ENCODE results near the gene CDC42BPB.

Gene CDC42BPB

DNA sequence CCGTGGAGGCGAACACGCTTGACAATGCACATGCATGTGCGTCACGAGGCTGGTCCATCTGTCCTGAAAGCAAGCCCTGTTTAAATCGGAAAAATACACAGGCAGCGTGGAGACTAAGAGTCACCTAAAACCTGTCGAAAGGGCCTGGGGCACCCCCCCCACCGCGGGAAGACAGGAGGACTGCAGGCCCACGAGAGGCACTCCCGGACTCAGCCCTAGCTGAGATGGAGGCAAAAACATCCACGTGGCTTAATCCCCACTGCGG, 54.1 kb downstream of the CDC42BPB start:
- Histone ChIP-seq H3K36me3 (replicated peaks in 1 of 2; ENCODE audit: control insufficient read depth in 2 of 2, insufficient read depth in 2 of 2, low read length in 2 of 2) (peaks cover 18 to 82% of the 10 kb centered on the region in 2 donors), H3K4me3 (ENCODE audit: low read length in 2 of 2) (no peak overlapping the region), H3K14ac (ENCODE audit: low read length) (no peak overlapping the region), H2AFZ (ENCODE audit: low read length) (no peak overlapping the region), H3K79me1 (ENCODE audit: low read depth, low read length) (peaks cover 13% of the 10 kb centered on the region), H3K4me1 (ENCODE audit: control insufficient read depth in 2 of 2, insufficient read depth in 1 of 2, low read depth in 1 of 2, low read length in 2 of 2) (peaks cover 0 to 2% of the 10 kb centered on the region in 2 donors), H3K27me3 (ENCODE audit: control insufficient read depth in 3 of 3, insufficient read depth in 3 of 3, low read depth in 1 of 3, low read length in 3 of 3) (no peaks in the 10 kb centered on the region), H4K8ac (ENCODE audit: low read depth, low read length) (no peak overlapping the region), H3K4ac (ENCODE audit: low read length) (no peak overlapping the region), H2BK5ac (ENCODE audit: low read length) (no peak overlapping the region), H3K23ac (ENCODE audit: low read depth, low read length, poor library complexity) (no peak overlapping the region), H2AK5ac (ENCODE audit: low read depth, low read length) (no peak overlapping the region), H2BK12ac (ENCODE audit: low read length) (no peak overlapping the region), H4K91ac (ENCODE audit: low read depth, low read length, poor library complexity) (no peak overlapping the region), H2BK120ac (ENCODE audit: low read depth, low read length) (no peak overlapping the region), H3K4me2 (ENCODE audit: insufficient read depth, low read length, poor library complexity, severe bottlenecking) (no peak overlapping the region), H3K18ac (ENCODE audit: low read length) (peak overlapping the region; percentile 25), H3K9ac (ENCODE audit: low read depth, low read length, poor library complexity) (no peak overlapping the region), H3K27ac (replicated peaks; ENCODE audit: low read length) (no peak overlapping the region), H2BK15ac (ENCODE audit: low read length) (no peak overlapping the region), H3K9me3 (replicated peaks in 1 of 2; ENCODE audit: control insufficient read depth in 2 of 2, insufficient read depth in 1 of 2, low read depth in 1 of 2, low read length in 2 of 2) (peaks cover 0 to 1% of the 10 kb centered on the region in 2 donors)
- no CpG with 5 or more reads among the region's 14 CpGs for WGBS, 2 donors (ENCODE audit: extremely low coverage in 2 of 2, insufficient read length in 2 of 2, insufficient replicate concordance in 1 of 2)
- no peak for DNase-seq (ENCODE audit: low spot score)

DNA sequence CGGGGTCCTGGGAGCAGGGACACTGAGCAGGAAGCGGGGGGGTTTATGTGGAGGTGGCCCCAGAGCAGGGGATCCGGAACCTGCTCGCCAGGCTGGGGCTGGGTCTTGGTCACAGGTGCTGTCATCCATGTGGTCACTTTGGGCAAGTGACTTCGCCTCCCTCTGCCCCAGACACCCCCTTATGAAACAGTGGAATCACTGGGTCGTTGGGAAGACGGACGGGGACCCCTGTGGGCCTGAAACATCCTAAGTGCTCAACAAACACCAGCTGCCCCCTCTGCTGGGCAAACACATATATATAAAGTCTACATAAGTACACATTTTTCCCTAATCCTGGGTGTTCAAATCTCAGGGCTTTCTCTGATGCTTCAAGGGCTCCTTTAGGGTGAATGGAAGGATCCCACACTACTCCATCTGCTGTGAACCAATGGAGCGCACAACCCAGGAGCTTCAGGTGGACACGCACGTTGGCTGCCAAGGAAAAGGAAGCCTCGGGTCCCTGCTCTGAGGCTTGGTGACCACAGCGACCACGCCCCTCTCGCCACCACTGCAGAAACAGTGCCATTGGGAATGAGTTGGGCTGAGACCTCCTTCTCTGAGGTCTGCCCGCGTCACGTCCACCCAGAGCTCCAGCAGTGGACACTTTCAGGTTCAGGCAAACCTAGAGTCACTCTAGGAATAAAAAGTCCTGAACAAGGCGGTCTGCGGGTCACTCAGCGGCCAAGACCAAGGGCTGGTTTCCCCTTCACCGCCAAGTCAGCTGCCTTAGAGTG, 54.6 kb downstream of the CDC42BPB start:
- Histone ChIP-seq H3K14ac (ENCODE audit: low read length) (no peak overlapping the region), H3K23ac (ENCODE audit: low read depth, low read length, poor library complexity) (no peak overlapping the region), H3K9me3 (replicated peaks in 1 of 2; ENCODE audit: control insufficient read depth in 2 of 2, insufficient read depth in 1 of 2, low read depth in 1 of 2, low read length in 2 of 2) (peaks cover 0 to 1% of the 10 kb centered on the region in 2 donors), H3K36me3 (replicated peaks in 1 of 2; ENCODE audit: control insufficient read depth in 2 of 2, insufficient read depth in 2 of 2, low read length in 2 of 2) (peaks cover 16 to 82% of the 10 kb centered on the region in 2 donors), H3K9ac (ENCODE audit: low read depth, low read length, poor library complexity) (no peak overlapping the region), H2AK5ac (ENCODE audit: low read depth, low read length) (no peak overlapping the region), H3K27ac (replicated peaks; ENCODE audit: low read length) (no peak overlapping the region), H3K4ac (ENCODE audit: low read length) (no peak overlapping the region), H3K18ac (ENCODE audit: low read length) (peak overlapping the region; percentile 25), H2BK15ac (ENCODE audit: low read length) (no peak overlapping the region), H3K79me1 (ENCODE audit: low read depth, low read length) (peaks cover 13% of the 10 kb centered on the region), H4K91ac (ENCODE audit: low read depth, low read length, poor library complexity) (no peak overlapping the region), H2BK12ac (ENCODE audit: low read length) (no peak overlapping the region), H3K4me2 (ENCODE audit: insufficient read depth, low read length, poor library complexity, severe bottlenecking) (no peak overlapping the region), H2BK5ac (ENCODE audit: low read length) (no peak overlapping the region), H2AFZ (ENCODE audit: low read length) (no peak overlapping the region), H4K8ac (ENCODE audit: low read depth, low read length) (no peak overlapping the region), H3K4me3 (ENCODE audit: low read length in 2 of 2) (no peak overlapping the region), H3K27me3 (ENCODE audit: control insufficient read depth in 3 of 3, insufficient read depth in 3 of 3, low read depth in 1 of 3, low read length in 3 of 3) (no peaks in the 10 kb centered on the region), H3K4me1 (ENCODE audit: control insufficient read depth in 2 of 2, insufficient read depth in 1 of 2, low read depth in 1 of 2, low read length in 2 of 2) (peaks cover 0 to 2% of the 10 kb centered on the region in 2 donors), H2BK120ac (ENCODE audit: low read depth, low read length) (no peak overlapping the region)
- WGBS, 2 donors (ENCODE audit: extremely low coverage in 2 of 2, insufficient read length in 2 of 2, insufficient replicate concordance in 1 of 2): no CpG with 5 or more reads among the region's 22 CpGs
- DNase-seq (ENCODE audit: low spot score): no peak

DNA sequence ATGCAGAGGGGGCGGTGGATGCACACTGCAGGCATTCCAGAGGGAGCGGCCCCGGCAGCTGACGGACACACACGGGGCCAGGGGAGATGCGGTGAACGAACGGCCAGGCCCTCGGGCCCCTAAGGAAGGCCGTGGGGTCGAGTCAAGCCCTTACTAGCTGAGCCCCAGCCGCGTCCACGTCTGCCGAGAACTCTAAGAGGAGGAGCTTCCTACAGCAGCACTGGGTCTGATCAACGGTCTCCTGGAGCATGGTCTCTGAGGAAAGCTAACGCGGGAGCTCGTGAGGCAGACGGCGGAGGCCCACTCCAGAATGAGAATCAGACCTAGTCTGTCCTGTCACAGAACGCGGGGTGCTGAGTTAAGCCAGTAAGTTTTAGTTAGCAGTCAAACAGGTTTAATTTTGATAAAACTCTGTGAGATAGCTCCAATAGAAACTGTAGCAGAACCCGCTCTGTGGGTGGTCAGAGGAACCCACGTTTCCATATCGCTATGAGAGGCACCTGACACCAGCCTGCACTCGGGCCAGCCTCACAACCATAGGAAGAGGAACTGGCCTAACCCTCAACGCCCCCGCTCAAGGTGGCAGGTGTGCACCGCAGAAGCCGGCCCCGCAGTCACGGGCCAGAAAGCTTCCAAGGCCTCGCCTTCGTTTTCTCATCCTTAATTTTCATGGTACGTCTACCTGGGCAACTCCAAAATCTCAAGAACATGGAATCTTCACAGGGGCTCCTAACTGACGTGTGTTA, 55.5 kb downstream of the CDC42BPB start:
- H3K27me3 ChIP-seq (ENCODE audit: control insufficient read depth in 3 of 3, insufficient read depth in 3 of 3, low read depth in 1 of 3, low read length in 3 of 3): no peaks in the 10 kb centered on the region
- H3K14ac ChIP-seq (ENCODE audit: low read length): peak overlapping the region; percentile 65
- no peak overlapping the region for H3K9ac ChIP-seq (ENCODE audit: low read depth, low read length, poor library complexity)
- no peak overlapping the region for H3K18ac ChIP-seq (ENCODE audit: low read length)
- H2BK15ac ChIP-seq (ENCODE audit: low read length): no peak overlapping the region
- H2AFZ ChIP-seq (ENCODE audit: low read length): no peak overlapping the region
- no peak overlapping the region for H2AK5ac ChIP-seq (ENCODE audit: low read depth, low read length)
- peak overlapping the region; percentile 71 for H3K23ac ChIP-seq (ENCODE audit: low read depth, low read length, poor library complexity)
- no peak overlapping the region for H3K4me2 ChIP-seq (ENCODE audit: insufficient read depth, low read length, poor library complexity, severe bottlenecking)
- H3K4ac ChIP-seq (ENCODE audit: low read length): peak overlapping the region; percentile 91
- no peak for DNase-seq (ENCODE audit: low spot score)
- no CpG with 5 or more reads among the region's 37 CpGs for WGBS, 2 donors (ENCODE audit: extremely low coverage in 2 of 2, insufficient read length in 2 of 2, insufficient replicate concordance in 1 of 2)
- H3K4me3 ChIP-seq (ENCODE audit: low read length in 2 of 2): no peak overlapping the region
- H3K4me1 ChIP-seq (ENCODE audit: control insufficient read depth in 2 of 2, insufficient read depth in 1 of 2, low read depth in 1 of 2, low read length in 2 of 2): peaks cover 0 to 2% of the 10 kb centered on the region in 2 donors
- H4K91ac ChIP-seq (ENCODE audit: low read depth, low read length, poor library complexity): no peak overlapping the region
- H3K27ac ChIP-seq (replicated peaks; ENCODE audit: low read length): no peak overlapping the region
- H4K8ac ChIP-seq (ENCODE audit: low read depth, low read length): peak overlapping the region; percentile 9
- H2BK12ac ChIP-seq (ENCODE audit: low read length): no peak overlapping the region
- no peaks in the 10 kb centered on the region for H3K9me3 ChIP-seq (replicated peaks in 1 of 2; ENCODE audit: control insufficient read depth in 2 of 2, insufficient read depth in 1 of 2, low read depth in 1 of 2, low read length in 2 of 2)
- H3K36me3 ChIP-seq (replicated peaks in 1 of 2; ENCODE audit: control insufficient read depth in 2 of 2, insufficient read depth in 2 of 2, low read length in 2 of 2): peaks cover 14 to 82% of the 10 kb centered on the region in 2 donors
- no peak overlapping the region for H2BK5ac ChIP-seq (ENCODE audit: low read length)
- no peak overlapping the region for H2BK120ac ChIP-seq (ENCODE audit: low read depth, low read length)
- H3K79me1 ChIP-seq (ENCODE audit: low read depth, low read length): peaks cover 9% of the 10 kb centered on the region

DNA sequence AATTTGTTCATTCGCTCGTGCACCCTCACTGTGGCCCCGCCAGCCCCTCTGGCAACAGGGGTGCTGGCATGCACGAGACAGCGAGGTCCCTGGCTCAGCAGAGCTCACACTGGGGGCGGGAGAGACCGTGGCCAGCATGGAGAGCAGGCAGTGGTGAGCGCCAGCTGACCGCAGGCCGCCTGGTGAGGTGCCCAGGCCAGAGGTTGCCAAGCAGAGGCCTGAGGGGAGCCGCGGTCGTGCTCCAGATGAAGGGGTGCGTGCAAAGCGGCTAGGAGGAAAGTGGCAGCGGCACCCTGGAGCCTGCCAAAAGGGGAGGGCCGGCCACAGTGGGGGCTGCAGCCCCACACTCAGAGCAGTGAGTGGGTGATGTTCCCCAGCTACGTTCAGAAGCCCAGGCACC, 56.1 kb downstream of the CDC42BPB start:
- Histone ChIP-seq H3K18ac (ENCODE audit: low read length) (peak overlapping the region; percentile 28), H4K91ac (ENCODE audit: low read depth, low read length, poor library complexity) (no peak overlapping the region), H3K9ac (ENCODE audit: low read depth, low read length, poor library complexity) (no peak overlapping the region), H3K4ac (ENCODE audit: low read length) (peak overlapping the region; percentile 91), H3K9me3 (replicated peaks in 1 of 2; ENCODE audit: control insufficient read depth in 2 of 2, insufficient read depth in 1 of 2, low read depth in 1 of 2, low read length in 2 of 2) (no peaks in the 10 kb centered on the region), H3K4me3 (ENCODE audit: low read length in 2 of 2) (no peak overlapping the region), H2BK12ac (ENCODE audit: low read length) (no peak overlapping the region), H4K8ac (ENCODE audit: low read depth, low read length) (peak overlapping the region; percentile 43), H3K79me1 (ENCODE audit: low read depth, low read length) (peaks cover 10% of the 10 kb centered on the region), H2BK5ac (ENCODE audit: low read length) (no peak overlapping the region), H2BK15ac (ENCODE audit: low read length) (no peak overlapping the region), H3K27me3 (ENCODE audit: control insufficient read depth in 3 of 3, insufficient read depth in 3 of 3, low read depth in 1 of 3, low read length in 3 of 3) (no peaks in the 10 kb centered on the region), H3K23ac (ENCODE audit: low read depth, low read length, poor library complexity) (peak overlapping the region; percentile 71), H2AK5ac (ENCODE audit: low read depth, low read length) (no peak overlapping the region), H3K27ac (replicated peaks; ENCODE audit: low read length) (no peak overlapping the region), H3K36me3 (replicated peaks in 1 of 2; ENCODE audit: control insufficient read depth in 2 of 2, insufficient read depth in 2 of 2, low read length in 2 of 2) (peaks cover 14 to 81% of the 10 kb centered on the region in 2 donors), H2AFZ (ENCODE audit: low read length) (no peak overlapping the region), H3K4me1 (ENCODE audit: control insufficient read depth in 2 of 2, insufficient read depth in 1 of 2, low read depth in 1 of 2, low read length in 2 of 2) (peaks cover 0 to 2% of the 10 kb centered on the region in 2 donors), H2BK120ac (ENCODE audit: low read depth, low read length) (no peak overlapping the region), H3K14ac (ENCODE audit: low read length) (peak overlapping the region; percentile 65), H3K4me2 (ENCODE audit: insufficient read depth, low read length, poor library complexity, severe bottlenecking) (no peak overlapping the region)
- DNase-seq (ENCODE audit: low spot score): no peak
- no CpG with 5 or more reads among the region's 18 CpGs for WGBS, 2 donors (ENCODE audit: extremely low coverage in 2 of 2, insufficient read length in 2 of 2, insufficient replicate concordance in 1 of 2)

Measured in neuronal stem cell (in vitro differentiated cells).